RKO (cell line): ENCODE results near the gene RTKN2.
A peak's percentile ranks its signal among the peaks of the same experiment; 100 is the strongest.
"Not testable (repeated sequence)": the region's sequence is repeated elsewhere in the genome, so short reads cannot be mapped to it uniquely, and the experiment has no call there.

Experiments used
- DNase-seq: peaks from one replicate; pipeline ENCODE4 v3.0.0-alpha.2; 2016; ENCODE audit warnings: low spot score

The RTKN2 gene

GRCh38 chr10:62268399-62269114, at the start of gene RTKN2:
TSS of gene RTKN2 (minus strand) at chr10:62268844. CDS start at chr10:62268610, 234 bp downstream.
- DNase-seq = peak; percentile 78

DNA sequence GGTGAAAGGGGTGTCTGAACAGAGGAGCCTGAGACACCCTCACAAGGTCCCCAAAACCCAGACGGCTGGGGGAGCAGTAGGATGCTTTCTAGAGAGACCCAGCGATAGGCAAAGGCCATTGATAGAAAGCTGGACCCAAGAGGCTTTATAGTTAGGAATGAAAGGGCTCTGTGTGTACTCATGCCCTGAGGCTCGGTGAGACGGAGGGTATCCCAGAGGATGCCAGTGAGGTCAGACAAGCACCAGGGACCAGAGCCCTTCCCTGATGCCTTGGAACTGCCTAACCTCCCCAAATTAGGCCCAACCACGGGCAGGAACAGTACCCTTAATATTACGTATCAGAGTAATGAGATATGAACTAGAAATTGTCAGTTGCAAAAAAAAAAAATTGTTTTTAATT, 48.6 kb upstream of the RTKN2 start:
- no peak for DNase-seq

GRCh38 chr10:62309254-62309653, 40.6 kb upstream of the RTKN2 start:
- DNase-seq = no peak

- DNase-seq = no peak
These were observed 39.5 kb upstream of the RTKN2 start for GRCh38 chr10:62308101-62308500.

DNA sequence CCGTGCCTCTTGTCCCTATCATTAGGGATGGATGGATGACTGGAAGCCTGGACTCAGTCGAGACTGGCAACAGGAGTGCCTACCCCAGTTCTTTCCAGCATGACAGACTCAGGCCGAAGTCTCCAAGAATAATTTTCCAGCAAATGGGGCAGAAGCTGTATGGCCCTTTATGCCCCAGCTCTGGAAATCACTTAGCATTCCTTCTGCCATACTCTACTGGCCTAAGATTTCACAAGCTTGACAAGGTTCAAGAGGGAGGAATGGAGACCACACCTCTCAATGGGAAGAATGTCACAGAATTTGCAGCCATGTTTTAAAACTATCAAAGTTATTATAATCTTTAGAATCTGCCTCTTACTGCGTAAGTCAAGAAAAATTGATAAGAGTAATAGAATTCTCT, 39.0 kb upstream of the RTKN2 start:
- no peak for DNase-seq

GRCh38 chr10:62306663-62307062, 38.0 kb upstream of the RTKN2 start:
- no peak for DNase-seq

GRCh38 chr10:62305813-62306212, 37.2 kb upstream of the RTKN2 start:
- DNase-seq = no peak

GRCh38 chr10:62303922-62304321, 35.3 kb upstream of the RTKN2 start:
- DNase-seq = no peak

DNA sequence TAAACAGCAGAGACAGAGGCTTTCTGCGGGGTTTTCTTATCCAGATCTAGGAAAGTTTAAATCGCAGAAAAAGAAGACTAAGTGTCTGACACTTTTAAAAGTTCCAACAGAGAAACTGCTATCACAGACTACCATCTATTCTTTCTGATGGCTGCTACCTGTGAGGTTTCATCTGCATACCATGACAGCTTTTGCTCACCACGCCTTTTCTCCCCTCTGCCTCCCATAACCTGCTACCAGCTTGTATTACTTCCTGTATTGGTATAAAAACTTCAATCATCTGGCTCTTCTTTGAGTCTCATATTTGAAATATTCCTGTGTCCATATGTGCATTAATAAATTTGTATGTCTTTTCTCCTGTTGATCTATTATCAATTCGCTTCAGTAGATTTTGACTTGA, 34.1 kb upstream of the RTKN2 start:
- no peak for DNase-seq

- no peak for DNase-seq
These were observed 29.2 kb upstream of the RTKN2 start for GRCh38 chr10:62297857-62298256.

DNA sequence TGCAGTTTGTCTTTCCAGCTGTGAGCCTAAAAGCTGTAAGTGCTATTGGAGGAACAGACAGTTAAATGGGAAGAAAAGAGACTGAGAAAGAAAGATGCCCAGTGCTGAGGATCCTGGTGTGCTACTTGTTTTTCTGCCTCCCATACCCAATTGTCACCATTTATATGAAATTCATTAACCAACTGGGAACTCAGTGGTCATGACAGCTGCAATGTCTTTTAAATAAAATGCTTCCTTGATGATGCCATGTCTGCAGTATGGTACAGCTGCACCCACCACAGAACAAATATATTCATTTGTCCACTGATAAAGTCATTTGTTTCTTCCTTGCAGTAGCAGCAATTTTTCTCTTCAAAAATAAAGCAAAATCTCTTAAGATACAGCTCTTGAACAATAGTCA, 15.6 kb upstream of the RTKN2 start:
- no peak for DNase-seq

DNA sequence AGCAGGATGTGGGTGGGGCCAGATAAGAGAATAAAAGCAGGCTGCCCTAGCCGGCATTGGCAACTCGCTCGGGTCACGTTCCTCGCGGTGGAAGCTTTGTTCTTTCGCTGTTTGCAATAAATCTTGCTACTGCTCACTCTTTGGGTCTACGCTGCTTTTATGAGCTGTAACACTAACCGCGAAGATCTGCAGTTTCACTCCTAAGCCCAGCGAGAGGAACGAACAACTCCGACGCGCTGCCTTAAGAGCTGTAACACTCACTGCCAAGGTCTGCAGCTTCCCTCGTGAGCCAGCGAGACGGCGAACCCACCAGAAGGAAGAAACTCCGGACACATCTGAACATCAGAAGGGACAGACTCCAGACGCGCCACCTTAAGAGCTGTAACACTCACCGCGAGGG, 12.7 kb upstream of the RTKN2 start:
- DNase-seq = not testable (repeated sequence)

DNA sequence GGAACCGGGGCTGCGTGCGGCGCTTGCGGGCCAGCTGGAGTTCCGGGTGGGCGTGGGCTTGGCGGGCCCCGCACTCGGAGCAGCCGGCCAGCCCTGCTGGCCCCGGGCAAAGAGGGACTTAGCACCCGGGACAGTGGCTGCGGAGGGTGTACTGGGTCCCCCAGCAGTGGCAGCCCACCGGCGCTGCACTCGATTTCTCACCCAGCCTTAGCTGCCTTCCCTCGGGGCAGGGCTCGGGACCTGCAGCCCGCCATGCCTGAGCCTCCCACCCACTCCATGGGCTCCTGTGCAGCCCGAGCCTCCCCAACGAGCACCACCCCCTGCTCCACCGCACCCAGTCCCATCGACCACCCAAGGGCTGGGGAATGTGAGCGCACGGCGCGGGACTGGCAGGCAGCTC, 11.7 kb upstream of the RTKN2 start:
- DNase-seq = not testable (repeated sequence)

GRCh38 chr10:62278441-62278910, 9.8 kb upstream of the RTKN2 start:
- DNase-seq = no peak

GRCh38 chr10:62277971-62278370, 9.3 kb upstream of the RTKN2 start:
- DNase-seq = no peak

DNA sequence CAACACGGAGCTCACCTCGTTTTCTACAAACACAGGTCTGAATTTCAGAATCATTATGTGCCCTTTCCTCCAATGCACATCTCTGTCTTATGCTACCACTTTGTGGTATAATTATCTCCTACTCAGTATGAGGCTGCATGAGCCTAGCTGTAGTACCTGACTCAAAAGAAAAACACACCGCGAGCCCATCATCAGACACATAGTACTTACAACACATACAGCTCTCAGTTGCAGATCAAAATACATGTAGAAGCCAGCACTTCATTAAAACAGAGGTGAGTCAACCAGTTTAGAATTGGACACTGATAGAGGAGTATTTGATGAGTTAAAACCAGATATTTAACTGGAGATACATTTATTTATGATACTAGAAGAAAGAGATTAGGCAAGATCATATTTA, 1.4 kb upstream of the RTKN2 start:
- no peak for DNase-seq

DNA sequence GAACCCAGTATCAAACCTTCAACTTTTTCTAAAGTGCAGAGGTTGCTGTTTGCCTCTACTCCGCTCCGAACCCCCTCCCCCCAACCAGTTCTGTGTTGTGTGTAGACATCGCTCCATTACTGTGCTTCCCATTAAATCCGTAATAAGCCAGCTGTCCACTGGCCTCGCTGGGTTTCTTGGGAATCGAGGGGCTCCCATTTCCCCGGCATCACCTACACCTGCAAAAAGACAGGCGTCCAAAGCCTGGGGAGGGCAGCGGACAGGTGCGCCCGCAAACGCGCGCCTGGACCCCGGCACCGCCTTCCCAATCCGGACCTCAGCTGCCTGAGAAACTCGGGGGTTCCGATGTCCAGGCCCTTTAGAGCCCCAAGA, 631 bp downstream of the RTKN2 start:
- DNase-seq = no peak

- no peak for DNase-seq
These were observed 2.0 kb downstream of the RTKN2 start for GRCh38 chr10:62266611-62267010.

- DNase-seq = no peak
These were observed 2.5 kb downstream of the RTKN2 start for GRCh38 chr10:62266147-62266546.

- DNase-seq = peak; percentile 89
These were observed 3.8 kb downstream of the RTKN2 start for GRCh38 chr10:62264702-62265436.

GRCh38 chr10:62264126-62264525, 4.5 kb downstream of the RTKN2 start:
- DNase-seq = no peak

- no peak for DNase-seq
These were observed 7.0 kb downstream of the RTKN2 start for GRCh38 chr10:62261666-62262065.

GRCh38 chr10:62259998-62260397, 8.6 kb downstream of the RTKN2 start:
- no peak for DNase-seq

GRCh38 chr10:62259456-62259855, 9.2 kb downstream of the RTKN2 start:
- no peak for DNase-seq
